Stomach (tissue), 4 donors: ENCODE results near the gene CLCA4.

Experiments
- POLR2AphosphoS5 ChIP-seq, 3 donors: sonication (generic); formaldehyde crosslinking; IDR thresholded peaks; one replicate each; pipeline ENCODE4 v1.6.1; 2016; ENCODE audit warnings: antibody characterized with exemption in 3 of 3
- TF ChIP-seq, protein P1 (sequence below), 7 experiments: fragments of 450-650 bp in 4 of 7; fragments of 200-600 bp in 3 of 7; sonication (generic) in 3 of 7; IDR thresholded peaks; one replicate each; pipeline ENCODE4 v1.5.1; 2016 to 2019; ENCODE audit warnings: antibody characterized with exemption in 7 of 7, control low read depth in 2 of 7, mild to moderate bottlenecking in 1 of 7

GRCh38 chr1:86516335-86516734 is 30.5 kb upstream of the CLCA4 start:
- no peak for TF ChIP-seq POLR2AphosphoS5 (IDR thresholded peaks at IDR 0.05)
- TF ChIP-seq, protein P1, sequence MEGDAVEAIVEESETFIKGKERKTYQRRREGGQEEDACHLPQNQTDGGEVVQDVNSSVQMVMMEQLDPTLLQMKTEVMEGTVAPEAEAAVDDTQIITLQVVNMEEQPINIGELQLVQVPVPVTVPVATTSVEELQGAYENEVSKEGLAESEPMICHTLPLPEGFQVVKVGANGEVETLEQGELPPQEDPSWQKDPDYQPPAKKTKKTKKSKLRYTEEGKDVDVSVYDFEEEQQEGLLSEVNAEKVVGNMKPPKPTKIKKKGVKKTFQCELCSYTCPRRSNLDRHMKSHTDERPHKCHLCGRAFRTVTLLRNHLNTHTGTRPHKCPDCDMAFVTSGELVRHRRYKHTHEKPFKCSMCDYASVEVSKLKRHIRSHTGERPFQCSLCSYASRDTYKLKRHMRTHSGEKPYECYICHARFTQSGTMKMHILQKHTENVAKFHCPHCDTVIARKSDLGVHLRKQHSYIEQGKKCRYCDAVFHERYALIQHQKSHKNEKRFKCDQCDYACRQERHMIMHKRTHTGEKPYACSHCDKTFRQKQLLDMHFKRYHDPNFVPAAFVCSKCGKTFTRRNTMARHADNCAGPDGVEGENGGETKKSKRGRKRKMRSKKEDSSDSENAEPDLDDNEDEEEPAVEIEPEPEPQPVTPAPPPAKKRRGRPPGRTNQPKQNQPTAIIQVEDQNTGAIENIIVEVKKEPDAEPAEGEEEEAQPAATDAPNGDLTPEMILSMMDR (IDR thresholded peaks at IDR 0.05) = no peak
